ENCODE results near the gene POLR2L. TPM values are rescaled to one million over a fixed set of nuclear protein-coding genes. Genes with fewer than 3 reads are reported as not detected.
A peak's percentile ranks its signal among the peaks of the same experiment; 100 is the strongest.

The POLR2L gene
- total and polyA plus RNA-seq, 4 donors, result 34.7 to 160 (median 124) TPM

GRCh38 chr11:883527-883926 is 41.2 kb upstream of the POLR2L start:
- H3K36me3 ChIP-seq (ENCODE audit: control insufficient read depth, insufficient read depth, low read length), result peaks cover 92% of the 10 kb centered on the region

GRCh38 chr11:882596-882995 is 40.3 kb upstream of the POLR2L start:
- H3K27me3 ChIP-seq (ENCODE audit: control insufficient read depth, insufficient read depth, low read length), result no peaks in the 10 kb centered on the region
- H3K36me3 ChIP-seq (ENCODE audit: control insufficient read depth, insufficient read depth, low read length), result peaks cover 87% of the 10 kb centered on the region
- no peak overlapping the region for H3K27ac ChIP-seq (ENCODE audit: low read depth, low read length)
- no peaks in the 10 kb centered on the region for H3K4me1 ChIP-seq (ENCODE audit: control insufficient read depth, insufficient read depth, low read length)
- no peak overlapping the region for H3K4me3 ChIP-seq (ENCODE audit: low read depth, low read length)
- no peak for DNase-seq (ENCODE audit: low read depth in 4 of 6, low spot score in 6 of 6)
- 79% methylated on average over 10 of the region's 14 CpGs for WGBS (ENCODE audit: insufficient coverage)
- H3K9me3 ChIP-seq (ENCODE audit: control insufficient read depth, insufficient read depth, low read length), result no peaks in the 10 kb centered on the region

More at GRCh38 chr11:883527-883926, 41.2 kb upstream of the POLR2L start:
- H3K9me3 ChIP-seq (ENCODE audit: control insufficient read depth, insufficient read depth, low read length), result no peaks in the 10 kb centered on the region
- no peak for DNase-seq (ENCODE audit: low read depth in 4 of 6, low spot score in 6 of 6)
- H3K4me1 ChIP-seq (ENCODE audit: control insufficient read depth, insufficient read depth, low read length), result peaks cover 7% of the 10 kb centered on the region
- no peak overlapping the region for H3K4me3 ChIP-seq (ENCODE audit: low read depth, low read length)
- no peaks in the 10 kb centered on the region for H3K27me3 ChIP-seq (ENCODE audit: control insufficient read depth, insufficient read depth, low read length)
- 84% methylated on average over 9 of the region's 10 CpGs for WGBS (ENCODE audit: insufficient coverage)
- H3K27ac ChIP-seq (ENCODE audit: low read depth, low read length), result no peak overlapping the region

DNA sequence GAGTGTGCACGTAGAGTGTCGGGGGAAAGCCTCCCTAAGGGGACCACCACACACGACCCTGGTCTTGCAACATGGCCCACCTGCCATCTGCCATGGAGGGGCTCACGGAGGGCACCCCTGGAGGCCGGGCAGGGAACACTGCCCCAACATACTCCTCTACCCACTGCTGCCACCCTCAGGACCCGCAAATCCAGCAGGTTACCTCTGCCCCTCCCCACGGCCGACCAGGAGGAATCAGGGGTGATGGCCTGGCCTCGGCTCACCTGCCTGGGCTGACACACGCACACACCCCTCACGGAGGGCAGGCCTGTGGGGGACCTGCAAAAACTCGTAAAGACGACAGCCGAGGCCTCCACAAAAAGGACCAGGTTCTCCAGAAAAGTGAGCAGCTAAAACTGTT is 38.1 kb upstream of the POLR2L start:
- Histone ChIP-seq H3K9me3 (ENCODE audit: control insufficient read depth, insufficient read depth, low read length) (no peaks in the 10 kb centered on the region), H3K27ac (ENCODE audit: low read depth, low read length) (no peak overlapping the region), H3K4me1 (ENCODE audit: control insufficient read depth, insufficient read depth, low read length) (peaks cover 14% of the 10 kb centered on the region), H3K27me3 (ENCODE audit: control insufficient read depth, insufficient read depth, low read length) (no peaks in the 10 kb centered on the region), H3K4me3 (ENCODE audit: low read depth, low read length) (no peak overlapping the region), H3K36me3 (ENCODE audit: control insufficient read depth, insufficient read depth, low read length) (peaks cover 88% of the 10 kb centered on the region)
- no peak for DNase-seq (ENCODE audit: low read depth in 4 of 6, low spot score in 6 of 6)
- 91% methylated on average over 12 of the region's 14 CpGs for WGBS (ENCODE audit: insufficient coverage)

- 75% methylated on average over 6 of the region's 11 CpGs for WGBS (ENCODE audit: insufficient coverage)
- Histone ChIP-seq H3K27ac (ENCODE audit: low read depth, low read length) (no peak overlapping the region), H3K36me3 (ENCODE audit: control insufficient read depth, insufficient read depth, low read length) (peaks cover 82% of the 10 kb centered on the region), H3K27me3 (ENCODE audit: control insufficient read depth, insufficient read depth, low read length) (no peaks in the 10 kb centered on the region), H3K4me1 (ENCODE audit: control insufficient read depth, insufficient read depth, low read length) (peaks cover 14% of the 10 kb centered on the region), H3K9me3 (ENCODE audit: control insufficient read depth, insufficient read depth, low read length) (no peaks in the 10 kb centered on the region), H3K4me3 (ENCODE audit: low read depth, low read length) (no peak overlapping the region)
- DNase-seq (ENCODE audit: low read depth in 4 of 6, low spot score in 6 of 6), result no peak
Measured at GRCh38 chr11:877565-877964, 35.2 kb upstream of the POLR2L start.

DNA sequence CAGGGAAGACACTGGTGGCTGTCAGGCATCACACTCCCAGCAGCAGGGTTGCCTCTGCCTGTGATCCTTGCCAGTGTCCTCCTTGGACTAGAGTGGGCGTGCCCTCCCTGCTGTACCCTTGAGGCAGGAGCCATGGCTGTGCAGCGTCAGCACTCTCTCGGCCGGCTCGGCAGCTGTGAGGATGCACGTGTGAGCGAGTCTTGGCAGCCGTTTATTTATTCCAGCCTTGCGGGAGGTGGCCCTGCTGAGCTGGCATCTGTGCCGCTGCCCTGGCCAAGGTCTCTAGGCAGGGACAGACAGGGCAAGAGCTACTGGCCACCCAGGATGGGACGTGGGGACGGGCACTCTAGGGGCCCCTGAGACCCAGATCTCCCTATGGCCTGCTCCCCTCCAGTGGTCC is 34.2 kb upstream of the POLR2L start:
- H3K4me3 ChIP-seq (ENCODE audit: low read depth, low read length), result no peak overlapping the region
- no peak overlapping the region for H3K27ac ChIP-seq (ENCODE audit: low read depth, low read length)

GRCh38 chr11:875769-876301 is 33.5 kb upstream of the POLR2L start:
- DNase-seq (ENCODE audit: low read depth in 4 of 6, low spot score in 6 of 6), result peak in 1 of 6 donors; percentile 55
- Histone ChIP-seq H3K27ac (ENCODE audit: low read depth, low read length) (no peak overlapping the region), H3K9me3 (ENCODE audit: control insufficient read depth, insufficient read depth, low read length) (no peaks in the 10 kb centered on the region), H3K27me3 (ENCODE audit: control insufficient read depth, insufficient read depth, low read length) (no peaks in the 10 kb centered on the region), H3K36me3 (ENCODE audit: control insufficient read depth, insufficient read depth, low read length) (peaks cover 83% of the 10 kb centered on the region), H3K4me1 (ENCODE audit: control insufficient read depth, insufficient read depth, low read length) (peaks cover 14% of the 10 kb centered on the region), H3K4me3 (ENCODE audit: low read depth, low read length) (no peak overlapping the region)
- WGBS (ENCODE audit: insufficient coverage), result 81% methylated on average over 21 of the region's 21 CpGs

More for the DNA sequence above, 34.2 kb upstream of the POLR2L start:
- WGBS (ENCODE audit: insufficient coverage), result 25% methylated on average over 12 of the region's 12 CpGs
- peaks cover 14% of the 10 kb centered on the region for H3K4me1 ChIP-seq (ENCODE audit: control insufficient read depth, insufficient read depth, low read length)
- peak in 2 of 6 donors; percentile 55 to 83 for DNase-seq (ENCODE audit: low read depth in 4 of 6, low spot score in 6 of 6)
- H3K9me3 ChIP-seq (ENCODE audit: control insufficient read depth, insufficient read depth, low read length), result no peaks in the 10 kb centered on the region
- H3K27me3 ChIP-seq (ENCODE audit: control insufficient read depth, insufficient read depth, low read length), result no peaks in the 10 kb centered on the region
- H3K36me3 ChIP-seq (ENCODE audit: control insufficient read depth, insufficient read depth, low read length), result peaks cover 81% of the 10 kb centered on the region

DNA sequence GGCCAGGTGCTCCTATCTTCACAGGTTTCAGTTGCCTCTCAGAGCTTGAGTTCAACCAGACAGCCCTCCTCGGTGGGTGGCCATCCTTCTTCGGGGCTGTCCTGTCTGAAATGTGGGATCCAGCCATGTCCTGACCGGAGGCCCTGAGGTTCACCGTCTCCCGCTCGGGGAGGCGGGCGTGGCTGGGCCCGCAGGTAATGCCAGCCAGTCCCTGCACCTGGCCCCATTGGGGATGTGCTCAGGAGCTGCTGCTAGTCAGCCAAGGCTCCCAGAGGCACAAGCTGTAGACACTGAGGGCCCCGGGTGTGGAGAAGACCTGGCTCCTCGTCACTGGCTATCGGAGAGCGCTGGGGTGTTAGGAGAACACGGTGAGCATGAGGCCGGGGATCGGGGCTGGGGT is 32.9 kb upstream of the POLR2L start:
- no peak for DNase-seq (ENCODE audit: low read depth in 4 of 6, low spot score in 6 of 6)
- WGBS (ENCODE audit: insufficient coverage), result 96% methylated on average over 16 of the region's 16 CpGs
- H3K4me1 ChIP-seq (ENCODE audit: control insufficient read depth, insufficient read depth, low read length), result peaks cover 14% of the 10 kb centered on the region

DNA sequence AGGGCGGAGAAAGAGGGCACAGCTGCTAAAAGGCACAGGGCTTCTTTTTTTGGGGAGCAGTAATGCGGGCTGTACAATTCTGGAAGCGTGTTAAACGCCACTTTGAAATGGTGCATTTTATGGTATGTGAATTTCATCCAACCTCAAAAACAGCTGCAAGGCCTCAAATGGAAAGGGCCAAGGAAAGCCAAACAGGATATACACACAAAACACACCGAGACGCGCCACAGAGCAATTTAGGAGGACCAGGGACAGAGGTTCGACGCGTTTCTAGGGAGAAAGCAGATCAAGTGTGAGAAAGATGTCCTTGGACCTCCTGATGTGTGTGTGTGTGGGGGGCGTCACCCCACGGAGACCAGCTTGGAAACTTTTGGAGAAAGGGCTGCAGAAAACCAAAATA is 31.4 kb upstream of the POLR2L start:
- Histone ChIP-seq H3K4me3 (ENCODE audit: low read depth, low read length) (no peak overlapping the region), H3K9me3 (ENCODE audit: control insufficient read depth, insufficient read depth, low read length) (no peaks in the 10 kb centered on the region), H3K27me3 (ENCODE audit: control insufficient read depth, insufficient read depth, low read length) (no peaks in the 10 kb centered on the region), H3K36me3 (ENCODE audit: control insufficient read depth, insufficient read depth, low read length) (peaks cover 86% of the 10 kb centered on the region), H3K4me1 (ENCODE audit: control insufficient read depth, insufficient read depth, low read length) (peaks cover 14% of the 10 kb centered on the region), H3K27ac (ENCODE audit: low read depth, low read length) (no peak overlapping the region)
- WGBS (ENCODE audit: insufficient coverage), result 75% methylated on average over 6 of the region's 12 CpGs
- no peak for DNase-seq (ENCODE audit: low read depth in 4 of 6, low spot score in 6 of 6)

More for the DNA sequence above, 32.9 kb upstream of the POLR2L start:
- Histone ChIP-seq H3K27ac (ENCODE audit: low read depth, low read length) (no peak overlapping the region), H3K9me3 (ENCODE audit: control insufficient read depth, insufficient read depth, low read length) (no peaks in the 10 kb centered on the region), H3K4me3 (ENCODE audit: low read depth, low read length) (no peak overlapping the region), H3K36me3 (ENCODE audit: control insufficient read depth, insufficient read depth, low read length) (peaks cover 84% of the 10 kb centered on the region), H3K27me3 (ENCODE audit: control insufficient read depth, insufficient read depth, low read length) (no peaks in the 10 kb centered on the region)

GRCh38 chr11:872799-873198 is 30.5 kb upstream of the POLR2L start:
- Histone ChIP-seq H3K36me3 (ENCODE audit: control insufficient read depth, insufficient read depth, low read length) (peaks cover 89% of the 10 kb centered on the region), H3K4me1 (ENCODE audit: control insufficient read depth, insufficient read depth, low read length) (peaks cover 14% of the 10 kb centered on the region), H3K27ac (ENCODE audit: low read depth, low read length) (no peak overlapping the region), H3K9me3 (ENCODE audit: control insufficient read depth, insufficient read depth, low read length) (no peaks in the 10 kb centered on the region), H3K4me3 (ENCODE audit: low read depth, low read length) (no peak overlapping the region), H3K27me3 (ENCODE audit: control insufficient read depth, insufficient read depth, low read length) (no peaks in the 10 kb centered on the region)
- WGBS (ENCODE audit: insufficient coverage), result 92% methylated on average over 8 of the region's 9 CpGs
- DNase-seq (ENCODE audit: low read depth in 4 of 6, low spot score in 6 of 6), result no peak

DNA sequence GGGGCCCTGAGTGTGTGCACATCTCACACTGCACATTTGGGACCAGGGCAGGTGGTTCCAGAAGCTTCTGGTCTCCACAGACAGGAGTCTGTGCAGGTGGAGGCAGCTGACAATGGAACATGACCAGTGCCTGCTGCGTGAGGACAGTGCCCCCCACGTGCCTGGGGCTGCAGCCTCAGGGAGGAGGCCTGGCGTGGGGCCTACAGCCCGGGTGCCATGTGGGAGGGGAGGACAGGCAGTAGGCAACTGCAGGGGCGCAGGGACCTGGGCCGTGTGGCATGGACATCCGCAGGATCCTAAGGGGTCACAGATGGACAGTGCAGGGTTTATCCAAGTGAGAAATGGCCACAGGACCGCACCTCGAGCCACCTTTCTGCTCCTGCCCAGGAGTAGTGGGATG is 29.1 kb upstream of the POLR2L start:
- H3K9me3 ChIP-seq (ENCODE audit: control insufficient read depth, insufficient read depth, low read length), result no peaks in the 10 kb centered on the region
- H3K4me1 ChIP-seq (ENCODE audit: control insufficient read depth, insufficient read depth, low read length), result peaks cover 6% of the 10 kb centered on the region
- no peak for DNase-seq (ENCODE audit: low read depth in 4 of 6, low spot score in 6 of 6)
- no peaks in the 10 kb centered on the region for H3K27me3 ChIP-seq (ENCODE audit: control insufficient read depth, insufficient read depth, low read length)
- no peak overlapping the region for H3K4me3 ChIP-seq (ENCODE audit: low read depth, low read length)
- H3K36me3 ChIP-seq (ENCODE audit: control insufficient read depth, insufficient read depth, low read length), result peaks cover 92% of the 10 kb centered on the region
- 73% methylated on average over 9 of the region's 9 CpGs for WGBS (ENCODE audit: insufficient coverage)
- no peak overlapping the region for H3K27ac ChIP-seq (ENCODE audit: low read depth, low read length)

All from spinal cord (tissue), 10 donors.